Measurements from ENCODE around the gene MGA.

The MGA gene

GRCh38 chr15:41693757-41694156 lies 33.6 kb downstream of the MGA start:
- TF ChIP-seq CTCF (IDR thresholded peaks at IDR 0.05; ENCODE audit: control insufficient read depth, insufficient read depth, low read depth, low read length, missing control alignments) = no peak
- DNase-seq (ENCODE audit: low read depth) = no peak
- no peak overlapping the region for H3K4me3 ChIP-seq (ENCODE audit: control insufficient read depth, low read depth, low read length)

GRCh38 chr15:41695750-41696436 lies 35.7 kb downstream of the MGA start:
- no peak overlapping the region for H3K4me3 ChIP-seq (ENCODE audit: control insufficient read depth, low read depth, low read length)
- no peak for DNase-seq (ENCODE audit: low read depth)
- TF ChIP-seq CTCF (IDR thresholded peaks at IDR 0.05; ENCODE audit: control insufficient read depth, insufficient read depth, low read depth, low read length, missing control alignments) = no peak

GRCh38 chr15:41698779-41699178 lies 38.6 kb downstream of the MGA start:
- no peak for TF ChIP-seq CTCF (IDR thresholded peaks at IDR 0.05; ENCODE audit: control insufficient read depth, insufficient read depth, low read depth, low read length, missing control alignments)
- peak; percentile 37 for DNase-seq (ENCODE audit: low read depth)
- no peak overlapping the region for H3K4me3 ChIP-seq (ENCODE audit: control insufficient read depth, low read depth, low read length)

GRCh38 chr15:41703120-41703519 lies 42.9 kb downstream of the MGA start:
- no peak for TF ChIP-seq CTCF (IDR thresholded peaks at IDR 0.05; ENCODE audit: control insufficient read depth, insufficient read depth, low read depth, low read length, missing control alignments)
- H3K4me3 ChIP-seq (ENCODE audit: control insufficient read depth, low read depth, low read length) = no peak overlapping the region
- no peak for DNase-seq (ENCODE audit: low read depth)

GRCh38 chr15:41713047-41713446 lies 52.8 kb downstream of the MGA start:
- H3K4me3 ChIP-seq (ENCODE audit: control insufficient read depth, low read depth, low read length) = no peak overlapping the region
- no peak for TF ChIP-seq CTCF (IDR thresholded peaks at IDR 0.05; ENCODE audit: control insufficient read depth, insufficient read depth, low read depth, low read length, missing control alignments)
- DNase-seq (ENCODE audit: low read depth) = no peak

- TF ChIP-seq CTCF (IDR thresholded peaks at IDR 0.05; ENCODE audit: control insufficient read depth, insufficient read depth, low read depth, low read length, missing control alignments) = no peak
- no peak overlapping the region for H3K4me3 ChIP-seq (ENCODE audit: control insufficient read depth, low read depth, low read length)
- no peak for DNase-seq (ENCODE audit: low read depth)
Measured at GRCh38 chr15:41714291-41714690, 54.1 kb downstream of the MGA start.

Data from AG09309 (cell line).